ENCODE data around the gene TSFM.

The TSFM gene

DNA sequence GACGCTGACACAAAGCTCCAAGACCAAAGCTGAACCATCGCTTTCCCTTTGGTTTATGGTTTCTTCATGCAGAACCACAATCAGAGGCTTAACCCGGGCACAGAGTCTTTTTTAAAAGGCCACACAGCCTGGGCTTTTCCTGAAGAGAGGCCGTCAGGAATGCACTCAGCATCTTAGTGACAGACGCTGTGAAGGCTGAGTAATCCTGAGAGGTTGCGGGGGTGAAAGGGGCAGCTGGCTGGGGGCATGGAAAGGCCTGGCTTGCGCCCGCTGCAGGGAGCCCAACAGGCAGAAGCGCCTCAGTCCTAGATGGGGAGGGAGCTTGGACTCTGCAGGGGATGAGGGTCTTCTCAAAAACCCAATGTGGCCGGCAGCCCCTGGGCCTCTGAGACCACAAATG is 50.4 kb downstream of the TSFM start:
- Histone ChIP-seq H3K9ac (no peak overlapping the region), H3K4me3 (ENCODE audit: low read depth, low read length) (no peak overlapping the region), H3K36me3 (ENCODE audit: control insufficient read depth, insufficient read depth, low read length) (no peaks in the 10 kb centered on the region), H3K4me2 (ENCODE audit: low read length) (peak overlapping the region; percentile 42), H3K27me3 (ENCODE audit: control insufficient read depth, insufficient read depth, low read length) (no peaks in the 10 kb centered on the region), H3K79me2 (peaks cover 81% of the 10 kb centered on the region), H3K4me1 (peaks cover 50% of the 10 kb centered on the region), H3K27ac (peak overlapping the region; percentile 21), H3K9me3 (ENCODE audit: control insufficient read depth, low read length) (no peaks in the 10 kb centered on the region), H2AFZ (no peak overlapping the region)
- TF ChIP-seq, protein P1, sequence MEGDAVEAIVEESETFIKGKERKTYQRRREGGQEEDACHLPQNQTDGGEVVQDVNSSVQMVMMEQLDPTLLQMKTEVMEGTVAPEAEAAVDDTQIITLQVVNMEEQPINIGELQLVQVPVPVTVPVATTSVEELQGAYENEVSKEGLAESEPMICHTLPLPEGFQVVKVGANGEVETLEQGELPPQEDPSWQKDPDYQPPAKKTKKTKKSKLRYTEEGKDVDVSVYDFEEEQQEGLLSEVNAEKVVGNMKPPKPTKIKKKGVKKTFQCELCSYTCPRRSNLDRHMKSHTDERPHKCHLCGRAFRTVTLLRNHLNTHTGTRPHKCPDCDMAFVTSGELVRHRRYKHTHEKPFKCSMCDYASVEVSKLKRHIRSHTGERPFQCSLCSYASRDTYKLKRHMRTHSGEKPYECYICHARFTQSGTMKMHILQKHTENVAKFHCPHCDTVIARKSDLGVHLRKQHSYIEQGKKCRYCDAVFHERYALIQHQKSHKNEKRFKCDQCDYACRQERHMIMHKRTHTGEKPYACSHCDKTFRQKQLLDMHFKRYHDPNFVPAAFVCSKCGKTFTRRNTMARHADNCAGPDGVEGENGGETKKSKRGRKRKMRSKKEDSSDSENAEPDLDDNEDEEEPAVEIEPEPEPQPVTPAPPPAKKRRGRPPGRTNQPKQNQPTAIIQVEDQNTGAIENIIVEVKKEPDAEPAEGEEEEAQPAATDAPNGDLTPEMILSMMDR (IDR thresholded peaks at IDR 0.05), result no peak

DNA sequence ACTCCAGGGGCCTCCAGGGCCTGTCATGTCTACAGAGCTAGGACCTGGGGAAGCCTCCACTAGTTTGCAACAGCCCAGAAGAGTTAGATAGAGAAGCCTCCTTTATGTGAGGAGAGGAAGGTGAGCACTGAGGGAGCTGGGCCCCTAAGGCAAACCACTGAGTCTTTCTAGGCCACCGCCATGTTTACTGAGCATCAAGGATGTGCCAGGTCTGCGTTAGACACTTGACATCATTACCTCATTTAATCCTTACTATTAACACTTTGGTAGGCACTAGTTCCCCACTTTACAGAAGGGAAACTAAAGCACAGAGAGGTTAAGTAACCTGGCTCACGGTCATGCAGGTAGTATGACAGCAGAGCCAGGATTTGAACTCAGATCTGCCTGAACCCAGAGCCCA is 51.1 kb downstream of the TSFM start:
- H3K79me2 ChIP-seq, result peaks cover 85% of the 10 kb centered on the region
- H2AFZ ChIP-seq, result no peak overlapping the region
- H3K9me3 ChIP-seq (ENCODE audit: control insufficient read depth, low read length), result no peaks in the 10 kb centered on the region
- no peaks in the 10 kb centered on the region for H3K27me3 ChIP-seq (ENCODE audit: control insufficient read depth, insufficient read depth, low read length)
- peak overlapping the region; percentile 21 for H3K27ac ChIP-seq
- peaks cover 57% of the 10 kb centered on the region for H3K4me1 ChIP-seq
- TF ChIP-seq, protein P1 (IDR thresholded peaks at IDR 0.05), result no peak
- no peaks in the 10 kb centered on the region for H3K36me3 ChIP-seq (ENCODE audit: control insufficient read depth, insufficient read depth, low read length)
- H3K9ac ChIP-seq, result no peak overlapping the region
- peak overlapping the region; percentile 15 for H3K4me2 ChIP-seq (ENCODE audit: low read length)
- no peak overlapping the region for H3K4me3 ChIP-seq (ENCODE audit: low read depth, low read length)

DNA sequence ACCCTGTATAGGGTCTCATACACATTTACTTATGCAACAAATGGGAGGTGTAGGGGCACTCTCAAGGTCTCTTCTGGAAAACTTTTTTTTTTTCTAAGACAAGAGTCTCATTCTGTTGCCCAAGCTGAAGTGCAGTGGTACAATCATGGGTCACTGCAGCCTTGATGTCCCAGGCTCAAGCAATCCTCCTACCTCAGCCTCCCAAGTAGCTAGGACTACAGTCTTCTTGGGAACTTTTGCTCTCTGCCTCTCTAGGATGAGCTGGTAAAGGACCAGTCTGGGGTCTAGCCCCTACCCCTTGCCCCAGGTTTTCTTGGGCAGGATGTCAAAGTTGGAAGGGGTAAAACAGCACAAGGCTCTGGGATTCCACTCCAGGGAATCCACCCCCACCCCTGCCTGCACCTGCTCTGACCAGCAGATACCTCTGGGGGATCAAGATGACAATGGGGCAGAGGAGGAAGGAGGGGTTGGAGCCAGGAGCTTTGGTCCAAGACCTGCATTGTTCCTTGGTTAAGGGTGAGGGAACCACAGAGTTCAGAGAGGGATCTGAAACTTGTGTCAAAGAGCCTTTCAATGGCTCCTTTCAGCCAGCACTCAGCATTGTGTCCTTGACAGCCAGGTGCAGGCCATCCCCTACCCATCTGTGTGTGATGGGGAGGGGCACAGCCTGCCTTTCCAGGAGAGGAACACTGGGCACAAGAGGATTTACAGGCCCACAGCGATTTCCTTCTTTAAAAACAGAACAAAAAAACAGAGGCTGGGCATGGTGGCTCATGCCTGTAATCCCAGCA is 51.7 kb downstream of the TSFM start:
- no peak overlapping the region for H3K27ac ChIP-seq
- no peak overlapping the region for H3K9ac ChIP-seq

DNA sequence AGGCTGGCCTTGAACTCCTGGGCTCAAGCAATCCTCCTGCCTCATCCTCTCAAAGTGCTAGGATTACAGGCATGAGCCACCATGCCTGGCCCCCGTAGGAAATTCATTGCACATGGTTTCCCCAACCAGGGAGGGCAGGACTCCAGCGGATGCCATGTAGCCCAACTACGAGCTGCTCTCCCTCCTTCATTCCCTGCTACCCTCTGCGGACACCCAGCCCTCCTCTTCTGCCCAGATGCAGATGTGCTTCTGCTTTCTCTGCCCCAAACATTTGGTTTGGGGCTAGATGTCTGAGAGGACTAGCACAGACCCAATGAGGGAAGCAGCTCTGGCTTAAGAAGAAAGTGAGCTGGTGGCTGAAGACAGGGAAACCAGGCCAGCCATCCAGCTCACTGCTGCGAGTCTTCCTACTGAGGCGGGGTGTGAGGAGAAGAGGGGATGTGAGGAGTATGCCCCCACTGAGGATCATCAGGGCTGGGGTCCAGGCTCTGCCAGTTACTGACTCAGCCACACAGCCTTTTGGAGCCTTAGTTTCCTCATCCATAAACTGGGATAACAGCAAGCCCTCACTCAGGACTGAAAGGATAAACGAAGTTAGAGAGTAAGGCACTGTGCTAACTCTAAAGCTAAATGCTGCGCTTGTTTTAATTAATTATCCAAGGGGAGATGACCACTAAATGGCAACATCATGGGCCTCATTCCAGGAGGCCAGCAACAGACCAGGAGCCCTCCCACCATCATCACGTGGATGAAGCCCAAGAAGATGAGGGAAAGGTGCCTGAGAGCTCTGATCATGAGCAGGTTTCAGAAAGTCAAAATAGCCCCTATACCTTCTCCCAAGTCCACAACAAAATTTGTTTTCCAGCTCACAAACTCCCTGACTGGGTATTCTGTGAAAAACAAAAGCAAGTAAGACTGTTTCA is 53.0 kb downstream of the TSFM start:
- Histone ChIP-seq H3K27ac (peak overlapping the region; percentile 40), H3K4me3 (ENCODE audit: low read depth, low read length) (no peak overlapping the region), H3K27me3 (ENCODE audit: control insufficient read depth, insufficient read depth, low read length) (no peaks in the 10 kb centered on the region), H3K4me2 (ENCODE audit: low read length) (peak overlapping the region; percentile 58), H2AFZ (no peak overlapping the region), H3K9me3 (ENCODE audit: control insufficient read depth, low read length) (no peaks in the 10 kb centered on the region), H3K79me2 (peaks cover 91% of the 10 kb centered on the region), H3K4me1 (peaks cover 71% of the 10 kb centered on the region), H3K36me3 (ENCODE audit: control insufficient read depth, insufficient read depth, low read length) (no peaks in the 10 kb centered on the region), H3K9ac (no peak overlapping the region)
- TF ChIP-seq, protein P1 (IDR thresholded peaks at IDR 0.05), result no peak

More for the DNA sequence above, 51.7 kb downstream of the TSFM start:
- no peak overlapping the region for H2AFZ ChIP-seq
- peaks cover 58% of the 10 kb centered on the region for H3K4me1 ChIP-seq
- peaks cover 88% of the 10 kb centered on the region for H3K79me2 ChIP-seq
- H3K4me2 ChIP-seq (ENCODE audit: low read length), result no peak overlapping the region
- H3K36me3 ChIP-seq (ENCODE audit: control insufficient read depth, insufficient read depth, low read length), result no peaks in the 10 kb centered on the region
- TF ChIP-seq, protein P1 (IDR thresholded peaks at IDR 0.05), result no peak
- H3K9me3 ChIP-seq (ENCODE audit: control insufficient read depth, low read length), result no peaks in the 10 kb centered on the region
- H3K27me3 ChIP-seq (ENCODE audit: control insufficient read depth, insufficient read depth, low read length), result no peaks in the 10 kb centered on the region
- H3K4me3 ChIP-seq (ENCODE audit: low read depth, low read length), result no peak overlapping the region

Data from parathyroid adenoma (tissue), 2 donors.